GM12874 (cell line): Measurements from ENCODE around the gene SMIM24.

Source experiments
- CTCF ChIP-seq: IDR thresholded peaks from 2 replicates; pipeline ENCODE4 v1.5.1; 2011; ENCODE audit warnings: low read depth, mild to moderate bottlenecking, control low read depth, low read length, moderate library complexity; ENCODE audit not compliant: insufficient read depth

Gene SMIM24

GRCh38 chr19:3512562-3513228, 32.4 kb upstream of the SMIM24 start:
- TF ChIP-seq CTCF = no peak

GRCh38 chr19:3511506-3512251, 31.4 kb upstream of the SMIM24 start:
- no peak for TF ChIP-seq CTCF

DNA sequence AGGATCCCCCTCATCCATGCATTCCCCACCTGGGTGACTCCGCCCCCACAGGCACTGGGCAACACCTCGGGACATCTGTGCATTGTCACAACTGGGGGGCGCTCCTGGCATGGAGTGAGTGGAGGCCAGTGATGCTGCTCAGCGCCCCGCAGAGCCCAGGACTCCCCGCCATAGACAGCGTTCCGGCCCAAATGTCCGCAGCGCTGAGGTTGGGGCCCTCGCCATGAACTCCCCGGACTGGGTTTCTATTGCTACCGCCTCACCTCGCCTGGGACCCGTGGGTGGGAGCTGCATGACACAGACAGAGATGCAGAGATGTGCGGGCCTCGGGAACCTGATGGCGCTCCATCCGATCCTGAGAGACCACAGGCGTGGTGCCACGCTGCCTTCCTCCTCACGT, 30.4 kb upstream of the SMIM24 start:
- no peak for TF ChIP-seq CTCF

GRCh38 chr19:3509566-3509989, 29.3 kb upstream of the SMIM24 start:
- TF ChIP-seq CTCF = no peak

- TF ChIP-seq CTCF = no peak
Observed at GRCh38 chr19:3508771-3509535, 28.6 kb upstream of the SMIM24 start.

GRCh38 chr19:3507371-3508120, 27.2 kb upstream of the SMIM24 start:
- no peak for TF ChIP-seq CTCF
